ENCODE measurements around the gene VPS54.
"Not testable (repeated sequence)": the region's sequence is repeated elsewhere in the genome, so short reads cannot be mapped to it uniquely, and the experiment has no call there.

The VPS54 gene

DNA sequence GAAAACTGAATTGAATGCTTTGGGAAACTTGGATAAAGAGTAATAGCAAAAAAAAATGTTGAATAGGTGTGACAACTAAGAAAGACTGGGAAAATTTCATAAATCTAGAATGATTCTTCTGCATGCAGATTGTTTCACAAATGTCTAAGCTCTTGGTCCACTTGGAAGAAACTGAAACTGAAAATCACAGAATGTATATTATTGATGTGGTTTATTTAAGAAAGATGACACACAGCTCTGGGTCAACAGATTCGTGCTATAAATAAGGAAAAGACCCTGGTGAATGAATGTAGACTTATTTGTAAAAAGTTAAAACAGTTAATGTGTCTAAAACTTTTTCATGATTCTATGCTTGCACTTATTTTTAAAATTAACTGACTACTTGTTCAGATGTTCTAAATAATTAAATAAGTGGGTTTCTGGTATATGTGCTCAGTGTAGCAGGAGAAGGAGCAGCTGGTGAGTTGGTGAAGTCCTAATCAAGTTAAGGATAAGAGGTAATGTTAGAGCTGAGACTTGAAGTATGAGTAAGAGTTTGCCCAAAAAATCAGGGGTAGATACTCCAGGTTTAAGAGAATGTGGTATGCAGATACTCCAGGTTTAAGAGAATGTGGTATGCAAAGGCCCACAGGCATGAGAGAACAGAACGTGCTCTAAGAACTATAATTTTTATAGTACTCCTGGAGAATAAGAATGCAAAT lies 153.1 kb downstream of the VPS54 start:
- no peak for DNase-seq

GRCh38 chr2:63865159-63865799 lies 153.9 kb downstream of the VPS54 start:
- no peak for DNase-seq

- DNase-seq: no peak
These were observed 155.5 kb downstream of the VPS54 start for GRCh38 chr2:63863707-63864106.

DNA sequence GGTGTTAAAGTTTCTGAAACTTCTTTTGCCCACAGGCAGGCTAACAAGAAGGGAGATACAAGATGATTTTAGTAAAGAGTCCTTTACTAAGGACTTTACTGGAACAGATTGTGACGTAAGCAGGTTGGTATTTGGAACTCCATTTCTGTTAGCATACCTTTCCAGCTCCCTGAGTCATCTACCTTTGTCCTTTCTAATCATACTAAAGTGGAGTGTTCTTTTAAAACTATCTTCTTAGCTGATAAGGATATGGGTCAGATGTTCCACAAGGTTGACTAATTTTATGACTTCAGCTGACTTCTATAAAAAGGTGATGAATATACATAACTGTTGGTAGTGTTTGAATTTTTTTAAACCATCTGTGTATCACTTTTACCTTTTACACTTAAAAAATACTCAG lies 156.4 kb downstream of the VPS54 start:
- DNase-seq: no peak

DNA sequence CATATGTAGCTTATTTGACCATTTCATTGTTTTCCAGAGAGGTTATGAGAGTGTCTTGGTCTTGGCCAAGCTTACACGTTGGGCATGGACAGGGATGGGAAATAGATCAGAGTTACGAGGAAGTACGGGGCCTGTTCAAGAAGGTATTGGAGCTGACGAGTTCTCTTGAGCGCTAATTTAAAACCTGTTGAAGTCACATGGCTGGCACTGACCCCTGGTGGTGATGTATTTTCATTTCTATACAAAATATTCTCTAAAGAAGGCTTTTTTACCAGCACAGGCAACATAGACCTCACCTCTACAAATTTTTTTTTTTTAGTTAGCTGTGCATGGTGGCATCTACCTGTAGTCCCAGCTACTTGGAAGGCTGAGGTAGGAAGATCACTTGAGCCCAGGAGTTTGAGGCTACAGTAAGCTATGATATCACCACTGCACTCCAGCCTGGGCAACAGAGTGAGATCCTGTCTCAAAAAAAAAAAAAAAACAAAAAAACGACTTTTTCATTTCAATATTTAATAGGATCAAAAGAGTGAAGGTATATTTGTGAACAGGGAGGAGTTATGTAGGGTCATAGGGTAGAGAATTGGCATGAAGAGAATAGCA lies 157.9 kb downstream of the VPS54 start:
- peak; percentile 48 for DNase-seq

- DNase-seq: no peak
These were observed 160.9 kb downstream of the VPS54 start for GRCh38 chr2:63858291-63858690.

DNA sequence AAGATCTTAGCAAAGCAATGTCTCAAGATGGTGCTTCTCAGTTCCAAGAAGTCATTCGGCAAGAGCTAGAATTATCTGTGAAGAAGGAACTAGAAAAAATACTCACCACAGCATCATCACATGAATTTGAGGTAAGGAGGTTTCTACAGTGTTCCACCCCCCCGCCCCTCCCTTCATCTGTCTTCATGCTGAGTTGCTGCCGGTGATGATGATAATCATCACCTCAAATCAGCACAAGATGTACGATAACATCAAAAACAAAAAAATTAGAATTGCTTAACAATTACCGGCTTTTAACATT lies 163.0 kb downstream of the VPS54 start:
- DNase-seq: no peak

- DNase-seq: no peak
These were observed 163.6 kb downstream of the VPS54 start for GRCh38 chr2:63855418-63856302.

DNA sequence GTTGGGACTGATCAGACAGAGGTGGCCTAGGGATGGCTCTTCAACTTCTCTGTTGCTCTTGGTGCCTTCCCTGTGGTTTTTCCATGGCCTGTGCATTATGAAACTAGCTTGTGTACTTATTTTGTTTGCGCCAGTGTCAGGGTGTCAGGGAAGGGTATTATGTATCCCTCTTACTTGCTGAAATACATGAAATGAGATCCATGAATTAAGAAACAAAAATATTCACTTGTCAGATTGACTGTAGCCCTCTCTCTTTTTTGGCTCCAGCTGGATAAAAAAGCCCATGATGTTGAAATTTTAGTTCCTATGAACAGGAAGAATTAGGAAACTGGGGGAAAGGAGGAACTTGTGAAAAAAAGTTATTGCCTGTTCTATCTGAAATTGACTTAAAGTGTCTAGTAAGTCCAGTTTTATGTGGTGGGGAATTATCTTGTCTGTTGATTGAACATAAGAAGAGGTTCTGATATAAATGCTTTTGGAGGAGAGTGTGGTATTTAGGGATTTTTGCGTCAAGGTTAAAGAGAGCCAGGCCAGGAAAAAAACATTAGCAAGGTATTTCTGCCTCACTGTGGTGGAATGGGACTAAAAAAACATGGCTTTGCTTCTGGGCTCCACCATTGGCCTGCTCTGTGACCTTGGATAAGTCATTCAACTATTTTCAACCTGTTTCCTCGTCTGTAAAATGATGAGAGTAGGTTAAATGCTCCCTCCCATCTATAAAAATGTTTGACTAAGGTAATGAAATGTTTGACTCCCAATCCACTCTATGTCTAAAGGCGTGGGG lies 165.5 kb downstream of the VPS54 start:
- no peak for DNase-seq

GRCh38 chr2:63851691-63852311 lies 167.4 kb downstream of the VPS54 start:
- DNase-seq: no peak

DNA sequence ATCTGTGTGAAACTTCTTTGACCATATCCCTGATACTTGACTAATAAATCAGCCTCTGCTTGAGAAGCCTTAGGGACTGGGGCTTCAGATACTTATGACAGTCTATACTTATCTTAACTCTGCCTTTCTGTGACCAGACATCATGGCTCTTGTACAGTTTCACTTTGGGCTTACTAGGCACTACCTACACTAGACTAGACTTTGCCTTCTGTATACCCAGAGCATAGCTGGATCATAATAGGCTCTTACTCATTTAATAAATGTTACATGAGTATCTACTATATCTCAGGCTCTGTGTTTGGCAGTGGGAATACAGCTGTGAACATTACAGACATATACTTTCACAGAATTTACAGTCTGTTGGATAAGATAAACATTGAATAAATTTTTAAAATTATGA lies 168.6 kb downstream of the VPS54 start:
- DNase-seq: no peak

GRCh38 chr2:63850204-63850571 lies 169.0 kb downstream of the VPS54 start:
- DNase-seq: no peak

- peak; percentile 24 for DNase-seq
These were observed 169.6 kb downstream of the VPS54 start for GRCh38 chr2:63849381-63850203.

DNA sequence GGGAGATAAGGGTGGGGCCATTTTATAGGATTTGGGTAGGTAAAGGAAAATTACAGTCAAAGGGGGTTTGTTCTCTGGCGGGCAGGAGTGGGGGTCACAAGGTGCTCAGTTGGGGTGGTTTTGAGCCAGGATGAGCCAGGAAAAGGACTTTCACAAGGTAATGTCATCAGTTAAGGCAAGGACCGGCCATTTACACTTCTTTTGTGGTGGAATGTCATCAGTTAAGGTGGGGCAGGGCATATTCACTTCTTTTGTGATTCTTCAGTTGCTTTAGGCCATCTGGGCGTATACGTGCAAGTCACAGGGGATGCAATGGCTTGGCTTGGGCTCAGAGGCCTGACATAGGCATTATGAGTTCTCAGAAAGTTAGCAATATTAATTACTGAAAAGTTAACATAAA lies 171.7 kb downstream of the VPS54 start:
- DNase-seq: not testable (repeated sequence)

- DNase-seq: no peak
These were observed 172.7 kb downstream of the VPS54 start for GRCh38 chr2:63846487-63846886.

DNA sequence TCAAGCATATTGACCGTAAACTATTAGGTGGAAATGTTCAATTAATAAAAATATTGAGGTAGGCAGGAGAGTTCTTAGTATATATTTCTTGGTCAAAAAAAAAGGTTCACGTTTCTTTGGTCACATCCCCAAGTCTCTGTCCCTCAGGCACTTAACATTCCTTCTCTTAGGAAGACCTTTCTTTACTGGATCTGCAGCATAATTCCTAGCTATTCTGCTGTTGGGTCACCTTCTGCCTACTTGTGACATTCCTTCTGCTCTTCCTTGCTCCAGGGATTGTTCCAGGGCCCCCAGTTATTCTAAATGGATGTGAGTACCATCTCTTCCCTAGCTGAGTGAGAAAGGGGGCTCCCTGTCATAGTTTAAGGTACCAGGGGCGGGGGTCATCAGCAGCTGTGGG lies 173.4 kb downstream of the VPS54 start:
- DNase-seq: no peak

GRCh38 chr2:63844616-63845015 lies 174.6 kb downstream of the VPS54 start:
- DNase-seq: no peak

DNA sequence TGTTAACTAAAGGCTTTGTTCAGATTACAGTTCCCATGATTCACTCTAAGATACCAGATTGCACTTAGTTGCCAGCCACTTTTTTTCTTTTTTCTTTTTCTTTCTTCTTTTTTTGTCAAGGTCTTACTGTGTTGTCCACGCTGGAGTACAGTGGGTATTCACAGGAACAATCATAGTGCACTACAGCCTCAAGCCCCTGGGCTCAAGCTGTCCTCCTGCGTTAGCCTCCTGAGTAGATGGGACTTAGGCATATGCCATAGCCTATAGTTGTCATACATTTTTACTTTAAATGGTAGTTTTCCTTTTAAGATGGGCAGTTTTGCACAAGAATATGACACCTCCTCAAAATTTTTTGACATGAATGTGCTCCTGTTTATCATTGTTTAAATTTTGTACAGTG lies 175.4 kb downstream of the VPS54 start:
- DNase-seq: no peak

DNA sequence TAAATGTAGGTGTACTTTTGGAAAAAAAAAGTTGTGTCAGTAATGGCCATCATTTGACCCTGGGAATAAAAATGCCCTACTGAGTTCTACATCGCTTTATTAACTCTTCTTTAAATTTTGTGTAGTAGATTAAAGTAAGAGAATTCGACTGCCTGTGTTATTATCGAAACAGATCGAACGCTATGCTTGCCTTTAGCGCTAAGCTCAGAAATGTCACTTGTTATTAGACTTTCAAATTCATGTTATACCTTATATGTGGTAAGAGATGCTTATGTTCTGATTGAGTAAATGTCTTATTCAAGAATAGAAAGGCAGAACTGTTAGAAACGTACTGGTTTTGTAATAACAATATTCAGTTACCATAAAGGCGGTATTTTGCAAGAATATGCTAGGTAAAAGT lies 176.1 kb downstream of the VPS54 start:
- no peak for DNase-seq

DNA sequence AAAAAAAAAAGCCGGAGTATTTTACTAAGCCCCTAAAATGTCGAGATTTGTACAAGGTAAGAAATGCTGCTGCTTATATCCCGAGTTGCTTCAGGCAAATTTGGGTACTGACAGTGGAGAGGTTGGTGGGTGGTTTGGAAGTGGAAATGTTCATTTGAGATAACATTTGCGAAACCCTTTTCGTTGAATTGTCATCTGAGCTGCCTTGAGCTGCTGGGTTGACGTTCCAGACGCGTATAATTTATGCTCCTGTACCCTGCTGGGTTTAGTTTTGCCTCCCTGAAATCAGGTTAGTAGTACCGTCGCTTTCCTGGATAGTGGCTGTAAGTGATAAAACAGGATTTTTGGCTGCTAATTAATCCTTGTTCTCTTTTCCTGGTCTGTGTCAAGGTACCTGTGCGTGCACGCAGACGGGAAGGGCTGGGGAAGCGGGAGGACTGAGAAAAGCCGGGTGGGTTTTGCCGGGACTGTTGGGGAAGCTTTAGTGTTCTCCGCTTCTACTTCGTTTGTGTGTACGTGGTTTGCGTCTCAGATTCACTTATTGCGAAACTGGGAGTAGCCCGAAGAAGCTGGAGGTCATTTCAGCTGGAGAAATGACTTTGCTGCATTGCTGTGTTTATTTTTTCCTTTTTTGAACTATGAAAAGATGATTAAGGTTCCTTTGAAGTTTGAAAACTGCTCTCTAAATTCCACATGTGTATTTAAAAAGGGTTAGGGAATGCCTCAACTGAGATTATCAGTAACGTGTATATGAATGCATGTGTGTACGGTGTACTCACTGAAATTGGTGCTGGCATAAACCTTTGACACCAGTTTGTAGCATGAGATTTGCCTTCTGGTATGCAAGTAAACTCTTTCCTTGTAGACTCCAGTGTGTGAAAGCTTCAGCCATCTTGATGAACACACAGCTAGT lies 176.8 kb downstream of the VPS54 start:
- DNase-seq: peak; percentile 50
